CD4-positive, alpha-beta T cell treated with Interleukin-21 for 1 hour (primary cell): Measurements from ENCODE around the gene SETD2.

Experiments used
- DNase-seq: peaks from one replicate; pipeline ENCODE4 v3.0.0-alpha.2; 2020

SETD2 gene

DNA sequence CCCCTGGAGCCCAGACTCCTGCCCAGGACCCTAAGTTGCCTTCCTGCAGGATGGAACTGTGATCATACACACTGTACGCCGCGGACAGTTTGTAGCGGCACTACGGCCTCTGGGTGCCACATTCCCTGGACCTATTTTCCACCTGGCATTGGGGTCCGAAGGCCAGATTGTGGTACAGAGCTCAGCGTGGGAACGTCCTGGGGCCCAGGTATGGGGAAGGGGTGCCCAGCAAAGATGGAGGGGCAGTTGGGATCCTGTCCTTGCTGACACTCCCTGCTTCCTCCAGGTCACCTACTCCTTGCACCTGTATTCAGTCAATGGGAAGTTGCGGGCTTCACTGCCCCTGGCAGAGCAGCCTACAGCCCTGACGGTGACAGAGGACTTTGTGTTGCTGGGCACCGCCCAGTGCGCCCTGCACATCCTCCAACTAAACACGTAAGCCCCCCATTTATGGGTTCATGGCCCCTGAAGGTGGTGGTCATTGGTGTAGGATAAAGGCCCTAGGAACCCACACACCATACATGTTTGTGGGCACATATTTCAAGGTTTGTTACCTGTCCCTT is 155.6 kb downstream of the SETD2 start:
- no peak for DNase-seq

- no peak for DNase-seq
Observed at GRCh38 chr3:47007482-47008233, 156.3 kb downstream of the SETD2 start.

- DNase-seq: no peak
Observed at GRCh38 chr3:47007001-47007400, 156.9 kb downstream of the SETD2 start.

DNA sequence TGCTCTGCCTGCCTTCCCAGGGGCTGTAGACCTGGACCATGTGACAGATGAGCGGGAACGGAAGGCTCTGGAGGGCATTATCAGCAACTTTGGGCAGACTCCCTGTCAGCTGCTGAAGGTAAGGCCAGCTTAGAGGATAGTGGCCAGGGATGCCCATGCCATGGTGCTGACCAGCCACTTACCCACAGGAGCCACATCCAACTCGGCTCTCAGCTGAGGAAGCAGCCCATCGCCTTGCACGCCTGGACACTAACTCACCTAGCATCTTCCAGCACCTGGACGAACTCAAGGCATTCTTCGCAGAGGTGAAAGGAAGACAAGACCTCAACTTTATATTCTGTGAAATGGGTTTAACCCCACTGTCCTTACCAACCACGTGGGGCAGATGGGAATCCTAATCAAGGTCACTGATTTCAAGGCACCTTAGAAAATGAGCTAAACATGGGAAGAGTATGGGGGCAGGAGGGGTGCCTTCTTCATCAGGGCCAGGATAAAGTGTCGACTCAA is 157.7 kb downstream of the SETD2 start:
- DNase-seq: no peak

DNA sequence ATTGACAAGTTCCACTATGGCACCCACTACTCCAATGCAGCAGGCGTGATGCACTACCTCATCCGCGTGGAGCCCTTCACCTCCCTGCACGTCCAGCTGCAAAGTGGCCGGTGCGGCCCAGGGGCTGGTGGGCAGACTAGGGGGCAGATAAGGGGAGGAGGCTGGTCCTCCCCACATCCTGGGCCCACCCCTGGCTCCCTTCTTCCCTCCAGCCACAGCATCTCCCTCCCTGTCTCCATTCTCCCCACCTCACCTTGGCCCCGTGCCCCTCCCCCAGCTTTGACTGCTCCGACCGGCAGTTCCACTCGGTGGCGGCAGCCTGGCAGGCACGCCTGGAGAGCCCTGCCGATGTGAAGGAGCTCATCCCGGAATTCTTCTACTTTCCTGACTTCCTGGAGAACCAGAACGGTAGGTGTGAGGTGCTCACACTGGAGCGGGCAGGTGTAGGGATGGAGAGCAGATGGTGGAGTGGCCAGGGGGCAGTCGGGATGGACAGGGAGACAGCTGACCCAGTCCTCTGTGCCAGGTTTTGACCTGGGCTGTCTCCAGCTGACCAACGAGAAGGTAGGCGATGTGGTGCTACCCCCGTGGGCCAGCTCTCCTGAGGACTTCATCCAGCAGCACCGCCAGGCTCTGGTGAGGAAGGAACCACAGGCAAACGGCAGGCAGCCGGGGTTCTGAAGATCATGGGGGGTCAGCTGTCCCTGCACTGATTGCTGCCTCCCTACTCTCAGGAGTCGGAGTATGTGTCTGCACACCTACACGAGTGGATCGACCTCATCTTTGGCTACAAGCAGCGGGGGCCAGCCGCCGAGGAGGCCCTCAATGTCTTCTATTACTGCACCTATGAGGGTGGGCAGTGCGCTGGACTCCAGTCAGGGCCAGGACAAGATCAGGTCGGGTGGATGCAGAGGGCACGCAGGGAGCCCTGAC is 158.4 kb downstream of the SETD2 start:
- DNase-seq: no peak

DNA sequence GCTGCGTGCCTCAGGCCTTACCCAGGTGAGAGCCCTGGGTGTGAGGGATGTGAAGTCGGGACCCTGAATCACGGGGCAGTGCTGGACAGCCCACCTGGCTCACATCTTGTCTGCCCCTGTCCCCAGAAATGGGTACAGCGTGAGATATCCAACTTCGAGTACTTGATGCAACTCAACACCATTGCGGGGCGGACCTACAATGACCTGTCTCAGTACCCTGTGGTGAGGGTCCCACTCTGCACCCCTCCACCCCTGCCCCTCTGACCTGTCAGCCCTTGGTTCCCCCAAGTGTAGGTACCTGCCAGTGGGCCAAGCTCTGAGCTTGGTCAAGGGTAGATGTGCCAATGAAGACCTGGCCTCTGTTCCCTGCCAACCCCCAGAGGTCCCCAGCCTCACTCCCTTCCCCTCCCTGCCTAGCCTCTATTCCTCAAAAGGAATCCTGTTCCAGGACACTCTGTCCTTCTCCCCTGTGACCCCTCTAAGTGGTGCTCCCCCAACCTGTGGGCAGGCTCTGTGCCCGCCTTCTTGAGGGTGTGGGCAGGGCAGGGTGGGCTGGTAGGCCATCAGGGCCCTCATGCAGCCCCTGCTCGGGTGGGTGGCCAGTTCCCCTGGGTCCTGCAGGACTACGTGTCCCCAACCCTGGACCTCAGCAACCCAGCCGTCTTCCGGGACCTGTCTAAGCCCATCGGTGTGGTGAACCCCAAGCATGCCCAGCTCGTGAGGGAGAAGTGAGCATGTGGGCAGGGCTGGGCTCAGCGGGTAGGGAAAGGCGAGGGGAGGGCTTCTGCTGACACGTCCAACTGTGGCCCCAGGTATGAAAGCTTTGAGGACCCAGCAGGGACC is 159.3 kb downstream of the SETD2 start:
- no peak for DNase-seq

DNA sequence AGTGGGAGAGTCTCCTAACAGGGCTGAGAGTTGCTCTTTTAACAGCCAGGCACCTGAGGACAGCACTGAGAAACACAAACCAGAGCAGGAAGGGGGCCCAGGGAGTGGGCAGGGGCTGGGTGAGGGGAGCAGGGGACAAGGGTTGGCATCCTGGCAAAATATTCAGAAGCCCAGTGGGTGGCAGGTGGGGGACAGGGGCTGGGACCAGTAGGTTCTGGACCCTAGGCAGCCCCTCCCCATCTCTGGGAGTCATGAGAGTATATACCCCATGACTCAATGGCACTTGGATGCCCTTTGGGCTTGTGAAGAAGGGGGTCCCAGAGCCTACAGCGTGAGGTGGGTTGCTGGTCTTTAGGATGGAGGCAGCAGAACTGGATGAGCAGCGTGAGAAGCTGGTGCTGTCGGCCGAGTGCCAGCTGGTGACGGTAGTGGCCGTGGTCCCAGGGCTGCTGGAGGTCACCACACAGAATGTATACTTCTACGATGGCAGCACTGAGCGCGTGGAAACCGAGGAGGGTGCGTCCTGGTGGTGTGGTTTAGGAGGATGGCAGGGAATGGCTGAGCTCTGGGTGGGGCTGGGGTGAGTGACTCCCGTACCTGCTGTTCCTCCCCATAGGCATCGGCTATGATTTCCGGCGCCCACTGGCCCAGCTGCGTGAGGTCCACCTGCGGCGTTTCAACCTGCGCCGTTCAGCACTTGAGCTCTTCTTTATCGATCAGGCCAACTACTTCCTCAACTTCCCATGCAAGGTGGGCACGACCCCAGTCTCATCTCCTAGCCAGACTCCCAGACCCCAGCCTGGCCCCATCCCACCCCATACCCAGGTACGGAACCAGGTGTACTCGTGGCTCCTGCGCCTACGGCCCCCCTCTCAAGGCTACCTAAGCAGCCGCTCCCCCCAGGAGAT is 160.2 kb downstream of the SETD2 start:
- no peak for DNase-seq

DNA sequence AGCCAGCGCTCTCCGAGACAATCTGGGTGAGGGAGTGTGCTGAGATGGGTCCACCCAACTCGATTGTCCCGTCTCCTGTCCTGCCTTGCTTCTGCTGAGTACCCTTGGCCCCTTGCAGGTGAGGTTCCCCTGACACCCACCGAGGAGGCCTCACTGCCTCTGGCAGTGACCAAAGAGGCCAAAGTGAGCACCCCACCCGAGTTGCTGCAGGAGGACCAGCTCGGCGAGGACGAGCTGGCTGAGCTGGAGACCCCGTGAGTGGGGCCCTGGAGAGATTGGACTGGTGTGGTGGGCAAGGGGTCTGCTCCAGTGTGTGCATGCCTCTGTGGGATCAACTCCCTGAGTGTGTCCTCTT is 160.9 kb downstream of the SETD2 start:
- DNase-seq: no peak

- no peak for DNase-seq
Observed at GRCh38 chr3:47002171-47003055, 161.5 kb downstream of the SETD2 start.

DNA sequence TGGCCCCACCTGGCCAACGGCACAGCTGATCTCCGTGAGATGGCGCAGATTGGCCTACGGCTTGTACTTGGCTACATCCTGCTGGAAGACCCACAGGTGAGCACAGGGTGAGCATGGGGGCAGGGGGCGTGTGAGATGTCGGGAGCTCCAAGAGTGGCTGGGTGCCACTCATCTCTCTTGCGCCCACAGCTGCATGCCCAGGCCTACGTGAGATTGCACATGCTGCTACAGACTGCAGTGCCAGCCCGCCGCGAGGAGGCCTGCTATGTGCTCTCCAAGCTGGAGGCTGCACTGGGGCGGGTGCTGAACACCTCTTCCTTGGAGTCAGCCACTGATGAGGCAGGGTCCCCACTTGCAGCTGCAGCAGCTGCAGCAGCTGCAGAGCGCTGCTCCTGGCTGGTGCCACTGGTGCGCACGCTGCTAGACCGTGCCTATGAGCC is 162.2 kb downstream of the SETD2 start:
- DNase-seq: no peak

DNA sequence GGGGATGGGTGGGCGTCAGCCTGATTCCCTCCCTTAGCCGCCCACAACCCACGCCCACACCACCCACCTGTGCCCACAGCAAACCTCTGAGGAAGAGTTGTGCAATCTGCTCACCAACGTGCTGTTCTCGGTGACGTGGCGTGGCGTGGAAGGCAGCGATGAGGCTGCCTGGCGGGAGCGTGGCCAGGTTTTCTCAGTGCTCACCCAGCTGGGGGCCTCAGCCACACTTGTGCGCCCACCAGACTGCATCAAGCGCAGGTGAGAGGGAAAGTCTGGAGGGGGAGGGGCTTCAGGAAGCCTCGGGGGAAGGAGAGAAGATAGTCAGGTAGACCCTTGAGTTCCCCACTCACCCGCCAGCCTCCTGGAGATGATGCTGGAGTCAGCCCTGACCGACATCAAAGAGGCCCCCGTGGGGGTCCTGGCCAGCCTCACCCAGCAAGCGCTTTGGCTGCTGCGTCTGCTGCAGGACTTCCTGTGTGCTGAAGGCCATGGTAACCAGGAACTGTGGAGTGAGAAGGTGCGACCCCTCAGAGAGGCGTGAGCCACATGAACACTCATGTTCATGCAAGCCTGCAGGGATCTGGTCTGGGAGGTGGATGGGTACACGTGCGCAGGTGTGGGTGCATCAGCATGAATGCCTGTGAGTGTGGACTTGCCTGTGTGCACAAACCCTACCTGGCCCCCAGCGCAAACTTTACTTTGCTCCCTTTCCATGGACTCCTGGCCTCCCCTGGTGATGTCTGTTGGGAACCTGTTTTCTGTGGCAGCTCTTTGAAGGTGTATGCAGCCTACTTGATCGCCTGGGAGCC is 162.8 kb downstream of the SETD2 start:
- no peak for DNase-seq

DNA sequence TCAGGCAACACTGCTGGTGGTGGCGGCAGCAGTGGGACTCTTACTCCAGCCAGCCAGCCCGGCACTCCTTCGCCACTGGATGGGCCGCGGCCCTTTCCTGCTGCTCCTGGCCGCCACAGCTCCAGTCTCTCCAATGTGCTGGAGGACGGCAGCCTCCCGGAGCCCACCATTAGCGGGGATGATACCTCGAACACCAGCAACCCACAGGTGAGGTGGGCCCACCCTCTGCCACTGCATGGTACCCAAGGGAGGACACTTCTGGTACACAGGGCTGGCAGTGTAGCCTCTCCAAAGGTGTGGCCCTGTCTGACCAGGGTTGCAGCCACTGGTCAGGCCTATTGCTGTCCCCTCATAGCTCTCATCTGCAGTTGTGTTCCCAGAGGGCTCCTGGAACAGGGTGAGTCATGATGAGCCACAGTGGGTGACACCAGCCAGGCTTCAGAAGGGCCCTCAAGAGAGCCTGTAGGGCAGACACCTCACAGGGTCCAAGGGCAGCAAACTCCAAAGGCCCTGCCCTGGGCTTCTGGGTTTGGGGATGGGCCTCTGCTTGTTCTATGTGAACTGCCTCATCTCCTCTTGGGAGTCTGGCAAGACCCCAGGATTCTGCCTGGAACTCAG is 163.6 kb downstream of the SETD2 start:
- DNase-seq: no peak

DNA sequence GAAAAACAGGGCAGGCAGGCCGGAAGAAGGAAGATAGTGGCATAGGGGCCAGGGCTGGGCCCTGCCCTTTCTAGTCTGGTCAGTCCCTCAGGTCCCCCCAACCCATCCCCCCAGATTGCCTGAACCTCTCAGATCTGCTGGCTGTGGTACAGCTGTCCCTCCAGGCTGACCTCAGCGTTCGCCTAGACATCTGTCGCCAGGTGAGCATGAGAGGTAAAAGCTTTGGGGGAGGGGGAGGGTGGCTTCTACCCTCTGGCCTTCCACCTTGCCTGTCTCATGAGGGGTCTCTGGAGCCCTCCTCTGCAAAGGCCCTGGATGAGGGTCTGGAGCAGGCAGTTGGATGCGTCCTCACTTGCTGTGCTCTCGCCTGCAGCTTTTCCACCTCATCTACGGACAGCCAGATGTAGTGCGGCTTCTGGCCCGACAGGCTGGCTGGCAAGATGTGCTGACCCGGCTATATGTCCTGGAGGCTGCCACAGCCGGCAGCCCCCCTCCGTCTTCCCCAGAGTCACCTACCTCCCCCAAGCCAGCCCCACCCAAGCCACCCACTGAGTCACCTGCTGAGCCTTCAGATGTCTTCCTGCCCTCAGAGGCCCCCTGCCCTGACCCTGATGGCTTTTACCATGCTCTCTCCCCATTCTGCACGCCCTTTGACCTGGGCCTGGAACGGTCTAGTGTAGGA is 164.3 kb downstream of the SETD2 start:
- no peak for DNase-seq

DNA sequence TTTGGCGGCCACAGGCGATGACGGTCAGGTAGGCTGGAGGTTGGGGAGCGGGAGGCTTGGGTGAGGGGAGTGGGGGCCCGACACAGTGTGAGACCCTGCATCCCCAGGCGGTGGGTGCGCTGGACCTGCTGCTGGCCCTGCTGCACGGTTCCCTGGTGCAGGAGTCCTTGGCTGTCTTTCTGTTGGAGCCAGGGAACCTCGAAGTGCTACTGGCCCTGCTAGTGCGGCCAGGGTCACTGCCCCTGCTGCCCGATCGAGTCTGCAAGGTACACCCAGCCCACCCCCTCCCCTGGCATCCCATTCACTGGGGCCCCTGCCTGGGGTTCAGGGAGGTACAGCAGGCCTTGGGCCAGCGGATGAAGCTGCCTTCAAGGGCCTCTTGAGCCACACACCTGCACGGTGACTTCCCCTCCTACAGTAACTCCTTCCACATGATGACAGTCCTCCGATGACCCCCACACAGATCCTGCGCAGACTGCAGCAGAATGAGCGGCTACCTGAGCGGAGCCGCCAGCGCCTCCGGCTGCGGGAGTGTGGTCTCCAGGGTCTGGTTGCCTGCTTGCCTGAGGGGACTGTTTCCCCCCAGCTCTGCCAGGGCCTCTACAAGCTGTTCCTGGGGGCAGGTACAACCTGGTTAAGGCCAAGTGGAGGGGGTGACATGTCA is 164.9 kb downstream of the SETD2 start:
- no peak for DNase-seq

GRCh38 chr3:46998121-46998851 is 165.6 kb downstream of the SETD2 start:
- DNase-seq: peak; percentile 74

- no peak for DNase-seq
Observed at GRCh38 chr3:46997453-46998091, 166.3 kb downstream of the SETD2 start.
